Panc1 (cell line): Measurements from ENCODE around the gene AGPAT3.

ENCODE experiments used
- CTCF ChIP-seq: fragments of 450-650 bp; IDR thresholded peaks from 2 replicates; pipeline ENCODE4 v1.5.1; 2017; ENCODE audit warnings: mild to moderate bottlenecking
- POLR2AphosphoS5 ChIP-seq: IDR thresholded peaks from 2 replicates; pipeline ENCODE4 v1.6.1; 2012; ENCODE audit warnings: mild to moderate bottlenecking, low read depth, low read length, moderate library complexity
- REST ChIP-seq, 2 experiments: IDR thresholded peaks; 2 replicates each; pipeline ENCODE4 v1.6.1; 2011 to 2012; ENCODE audit warnings: low read depth in 2 of 2, control low read depth in 1 of 2, low read length in 1 of 2, mild to moderate bottlenecking in 1 of 2, moderate library complexity in 1 of 2; ENCODE audit not compliant: insufficient read depth in 1 of 2
- SIN3A ChIP-seq: IDR thresholded peaks from 2 replicates; pipeline ENCODE4 v1.6.1; 2012; ENCODE audit warnings: low read depth, mild to moderate bottlenecking, low read length, moderate library complexity, borderline replicate concordance; ENCODE audit not compliant: insufficient read depth

- TF ChIP-seq CTCF = no peak
- no peak for TF ChIP-seq POLR2AphosphoS5
- TF ChIP-seq SIN3A = no peak
- no peak for TF ChIP-seq REST (IDR thresholded peaks at IDR 0.05; ENCODE audit: insufficient read depth in 1 of 2, low read depth in 2 of 2, low read length in 1 of 2)
These were observed 93.5 kb downstream of the AGPAT3 start for GRCh38 chr21:43958364-43959158.
